GM20431 (cell line): ENCODE measurements around the gene MYO1D.

Experiments used
- in situ Hi-C: fragments of 300-500 bp; cut with MseI, MboI; formaldehyde crosslinking; loops from one replicate; pipeline ENCODE4 v1.15.0; 2020; ENCODE audit warnings: low sequenced_read_pairs; ENCODE audit not compliant: unreplicated experiment

The MYO1D gene

DNA sequence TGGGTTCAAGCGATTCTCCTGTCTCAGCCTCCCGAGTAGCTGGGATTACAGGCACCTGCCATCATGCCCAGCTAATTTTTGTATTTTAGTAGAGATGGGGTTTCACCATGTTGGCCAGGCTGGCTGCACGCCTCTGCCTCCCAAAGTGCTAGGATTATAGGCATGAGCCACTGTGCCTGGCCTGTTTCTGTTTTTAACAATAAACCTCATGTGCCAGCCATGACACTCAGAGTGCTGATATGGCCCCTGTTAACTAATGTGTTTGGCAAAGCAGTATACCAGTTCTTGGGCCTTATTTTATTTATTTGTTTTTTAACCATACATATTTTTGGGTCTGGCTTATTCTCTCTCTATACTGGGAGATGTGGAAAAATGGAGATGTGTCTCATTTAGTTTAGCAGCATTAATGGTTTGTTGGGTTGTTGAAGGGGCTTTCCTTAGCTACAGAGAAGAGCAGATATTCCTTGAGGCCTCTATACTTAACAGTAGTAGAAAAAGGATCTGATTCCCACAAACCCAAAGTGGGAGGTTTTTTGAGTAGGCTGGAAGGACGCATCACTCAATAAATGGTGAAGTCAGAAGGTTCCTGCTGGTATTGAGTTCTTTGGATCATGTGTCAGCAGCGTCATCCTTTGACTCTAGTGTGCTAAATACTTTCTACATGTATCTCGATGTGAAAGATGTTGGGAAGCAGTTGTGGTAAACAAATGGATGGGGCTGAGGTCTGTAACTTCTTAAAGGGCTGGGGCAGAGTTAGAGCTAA lies 406.3 kb downstream of the MYO1D start:
- in situ Hi-C loops = loop anchor here (25.0 kb wide), 1 partner anchor 292 kb away; no protein-coding TSS in a partner anchor

DNA sequence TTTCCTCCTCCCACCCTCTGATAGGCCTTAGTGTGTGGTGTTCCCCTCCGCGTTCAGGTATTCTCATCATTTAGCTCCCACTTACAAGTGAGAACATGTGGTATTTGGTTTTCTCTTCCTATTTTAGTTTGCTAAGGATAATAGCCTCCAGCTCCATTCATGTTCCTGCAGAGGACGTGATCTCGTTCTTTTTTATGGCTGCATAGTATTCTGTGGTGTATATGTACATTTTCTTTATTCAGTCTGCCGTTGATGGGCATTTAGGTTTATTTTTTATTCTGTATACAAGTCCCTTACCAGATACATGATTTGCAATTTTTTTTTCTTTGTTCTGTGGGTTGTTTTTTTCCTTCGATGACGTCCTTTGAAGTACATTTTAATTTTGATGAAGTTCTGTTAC lies 409.0 kb downstream of the MYO1D start:
- in situ Hi-C loops = loop anchor here (25.0 kb wide), 1 partner anchor 294 kb away; no protein-coding TSS in a partner anchor

DNA sequence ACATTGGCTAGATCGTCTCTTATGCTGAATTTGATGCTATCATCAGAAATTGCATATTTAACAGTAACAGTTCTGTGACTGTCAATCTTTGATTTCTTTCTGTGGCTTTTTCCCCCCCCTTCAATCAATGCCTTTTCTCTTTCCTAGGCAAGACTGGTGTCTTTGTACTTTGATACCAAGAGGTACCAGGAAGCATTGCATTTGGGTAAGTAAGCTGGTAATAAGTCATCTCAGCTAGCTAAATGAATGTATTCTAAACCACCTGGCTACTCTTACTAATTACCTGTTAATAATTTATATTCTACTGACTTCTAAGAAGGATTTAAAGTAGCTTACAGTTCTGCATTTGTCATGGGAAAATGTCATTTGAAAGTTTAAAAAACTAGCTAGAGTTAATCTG lies 412.6 kb downstream of the MYO1D start:
- in situ Hi-C loops = loop anchor here (25.0 kb wide), 1 partner anchor 298 kb away; no protein-coding TSS in a partner anchor

GRCh38 chr17:32463304-32463703 lies 413.6 kb downstream of the MYO1D start:
- in situ Hi-C loops = loop anchor here (25.0 kb wide), 1 partner anchor 299 kb away; no protein-coding TSS in a partner anchor

DNA sequence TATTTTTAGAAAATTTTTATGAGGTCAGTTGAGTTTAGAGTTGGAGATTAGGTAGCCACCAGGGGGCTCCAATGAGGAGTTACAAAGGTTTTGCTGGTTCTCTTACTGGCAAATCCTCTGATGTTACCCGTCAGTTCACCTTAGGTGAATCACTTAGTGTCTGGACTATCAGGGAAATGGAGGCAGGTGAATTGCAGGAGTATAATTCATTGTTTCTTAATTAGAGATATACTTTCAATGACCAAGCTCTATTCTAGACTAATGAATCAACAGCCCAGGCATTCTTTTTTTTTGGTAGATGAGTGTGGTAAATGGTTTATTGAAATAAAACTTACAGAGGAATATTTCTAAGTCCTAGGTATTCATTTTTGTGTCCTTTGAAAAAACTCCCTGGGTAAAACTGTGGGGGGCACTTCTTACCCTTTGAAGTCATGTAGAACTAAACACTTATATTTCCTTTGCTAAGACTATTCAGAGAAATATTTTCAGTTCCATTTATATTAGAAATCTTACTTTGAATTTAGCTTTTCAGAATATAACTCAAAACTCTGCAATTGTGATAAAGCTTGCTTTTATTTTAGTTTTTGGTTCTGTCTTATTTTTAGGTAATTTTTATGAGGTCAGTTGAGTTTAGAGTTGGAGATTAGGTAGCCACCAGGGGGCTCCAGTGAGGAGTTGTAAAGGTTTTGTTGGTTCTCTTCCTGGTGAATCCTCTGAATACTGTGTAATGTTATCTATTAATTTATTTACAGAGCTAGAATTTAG lies 414.9 kb downstream of the MYO1D start:
- in situ Hi-C loops = loop anchor here (25.0 kb wide), 1 partner anchor 300 kb away; no protein-coding TSS in a partner anchor

DNA sequence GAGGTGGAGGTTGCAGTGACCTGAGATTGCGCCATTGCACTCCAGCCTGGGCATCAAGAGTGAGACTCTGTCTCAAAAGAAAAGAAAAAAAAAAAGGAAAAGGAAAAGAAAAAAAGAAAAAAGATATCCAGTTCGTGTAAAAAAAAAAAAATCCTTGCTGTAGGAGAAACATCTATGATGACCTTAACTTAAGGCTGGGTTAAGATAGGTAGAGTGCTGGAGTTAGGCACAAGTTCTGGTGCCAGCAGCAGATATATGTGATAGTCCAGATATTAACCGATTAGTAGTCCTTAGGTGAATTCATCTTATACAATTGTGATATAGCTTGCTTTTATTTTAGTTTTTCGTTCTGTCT lies 415.4 kb downstream of the MYO1D start:
- in situ Hi-C loops = loop anchor here (25.0 kb wide), 1 partner anchor 301 kb away; no protein-coding TSS in a partner anchor

GRCh38 chr17:32460054-32460453 lies 416.9 kb downstream of the MYO1D start:
- in situ Hi-C loops = loop anchor here (25.0 kb wide), 1 partner anchor 302 kb away; no protein-coding TSS in a partner anchor

GRCh38 chr17:32458371-32458770 lies 418.6 kb downstream of the MYO1D start:
- in situ Hi-C loops = loop anchor here (25.0 kb wide), 1 partner anchor 304 kb away; no protein-coding TSS in a partner anchor

DNA sequence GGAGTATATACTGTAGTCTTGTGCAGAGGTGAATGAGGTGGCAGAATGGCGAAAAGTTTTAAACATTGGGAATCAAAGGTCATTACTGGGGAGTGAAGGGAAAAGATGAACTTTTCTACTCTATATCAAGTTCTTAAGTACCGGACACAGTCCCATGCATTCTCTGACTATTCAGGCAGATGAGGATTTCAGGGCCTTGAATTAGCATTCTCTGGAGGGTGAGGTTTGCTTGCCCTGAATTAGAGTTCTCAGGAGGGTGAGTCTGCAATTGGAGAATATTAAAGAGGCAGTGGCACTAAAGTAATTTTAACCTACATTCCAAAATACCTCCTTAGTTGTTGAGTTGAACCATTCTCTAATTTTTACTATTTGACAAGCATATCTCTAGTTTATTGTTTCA lies 423.6 kb downstream of the MYO1D start:
- in situ Hi-C loops = loop anchor here (25.0 kb wide), 1 partner anchor 309 kb away; no protein-coding TSS in a partner anchor

- in situ Hi-C loops = loop anchor here (25.0 kb wide), 1 partner anchor 310 kb away; no protein-coding TSS in a partner anchor
These were observed 424.6 kb downstream of the MYO1D start for GRCh38 chr17:32452281-32452680.

DNA sequence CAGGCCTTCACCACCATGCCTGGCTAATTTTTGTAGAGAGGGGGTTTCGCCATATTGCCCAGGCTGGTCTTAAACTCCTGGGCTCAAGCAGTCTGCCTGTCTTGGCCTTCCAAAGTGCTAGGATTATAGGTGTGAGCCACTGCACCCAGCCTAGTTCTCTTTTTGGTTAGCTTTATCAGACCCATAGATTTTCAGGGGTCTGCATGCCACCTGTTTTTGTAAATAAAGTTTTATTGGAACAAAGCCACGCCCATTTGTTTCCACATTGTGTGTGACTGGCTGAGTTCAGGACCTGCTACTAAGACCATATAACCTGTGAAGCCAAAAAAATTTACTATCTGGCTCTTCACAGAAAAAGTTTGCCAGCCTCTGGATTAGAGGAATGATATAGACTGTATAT lies 425.0 kb downstream of the MYO1D start:
- in situ Hi-C loops = loop anchor here (25.0 kb wide), 1 partner anchor 310 kb away; no protein-coding TSS in a partner anchor

GRCh38 chr17:32450379-32450778 lies 426.5 kb downstream of the MYO1D start:
- in situ Hi-C loops = loop anchor here (25.0 kb wide), 1 partner anchor 312 kb away; no protein-coding TSS in a partner anchor

- in situ Hi-C loops = loop anchor here (25.0 kb wide), 1 partner anchor 312 kb away; no protein-coding TSS in a partner anchor
These were observed 427.0 kb downstream of the MYO1D start for GRCh38 chr17:32449963-32450362.

DNA sequence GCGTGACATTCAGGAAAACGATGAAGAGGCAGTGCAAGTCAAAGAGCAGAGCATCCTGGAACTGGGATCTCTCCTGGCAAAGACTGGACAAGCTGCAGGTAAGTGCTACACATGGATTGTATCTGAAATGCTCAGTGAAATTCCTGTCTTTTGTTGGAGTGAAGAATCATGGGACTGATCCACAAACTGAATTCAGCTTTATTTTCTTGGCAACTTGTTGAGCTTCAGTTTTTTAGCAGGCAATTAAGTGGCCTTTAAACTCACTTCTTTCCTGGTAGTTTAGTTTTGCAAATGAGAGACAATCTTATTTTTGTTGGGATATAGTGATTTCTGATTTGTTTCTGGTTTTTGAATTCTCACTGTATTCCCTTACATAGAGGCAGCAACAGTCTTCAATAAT lies 430.0 kb downstream of the MYO1D start:
- in situ Hi-C loops = no loop called here

- in situ Hi-C loops = no loop called here
These were observed 431.0 kb downstream of the MYO1D start for GRCh38 chr17:32445971-32446370.

DNA sequence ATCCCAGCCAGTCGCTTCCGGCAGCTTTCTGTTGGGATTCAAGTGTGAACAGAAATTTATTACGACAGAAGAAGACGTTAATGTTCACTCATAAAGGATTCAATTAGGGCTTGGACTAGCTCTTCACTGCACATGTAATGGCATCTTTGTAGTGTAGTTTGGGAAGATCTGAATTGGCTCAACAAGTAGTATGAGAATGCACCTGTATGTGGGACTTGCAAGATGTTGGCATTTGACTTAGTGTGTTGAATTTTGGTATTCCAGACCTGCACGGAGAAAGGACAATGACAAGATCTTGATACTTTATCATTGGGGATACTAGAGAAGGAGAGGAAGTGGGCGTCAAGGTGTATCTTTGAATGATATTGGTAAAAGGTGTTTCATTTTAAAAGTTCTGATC lies 431.4 kb downstream of the MYO1D start:
- in situ Hi-C loops = no loop called here

- in situ Hi-C loops = no loop called here
These were observed 431.9 kb downstream of the MYO1D start for GRCh38 chr17:32445074-32445415.

DNA sequence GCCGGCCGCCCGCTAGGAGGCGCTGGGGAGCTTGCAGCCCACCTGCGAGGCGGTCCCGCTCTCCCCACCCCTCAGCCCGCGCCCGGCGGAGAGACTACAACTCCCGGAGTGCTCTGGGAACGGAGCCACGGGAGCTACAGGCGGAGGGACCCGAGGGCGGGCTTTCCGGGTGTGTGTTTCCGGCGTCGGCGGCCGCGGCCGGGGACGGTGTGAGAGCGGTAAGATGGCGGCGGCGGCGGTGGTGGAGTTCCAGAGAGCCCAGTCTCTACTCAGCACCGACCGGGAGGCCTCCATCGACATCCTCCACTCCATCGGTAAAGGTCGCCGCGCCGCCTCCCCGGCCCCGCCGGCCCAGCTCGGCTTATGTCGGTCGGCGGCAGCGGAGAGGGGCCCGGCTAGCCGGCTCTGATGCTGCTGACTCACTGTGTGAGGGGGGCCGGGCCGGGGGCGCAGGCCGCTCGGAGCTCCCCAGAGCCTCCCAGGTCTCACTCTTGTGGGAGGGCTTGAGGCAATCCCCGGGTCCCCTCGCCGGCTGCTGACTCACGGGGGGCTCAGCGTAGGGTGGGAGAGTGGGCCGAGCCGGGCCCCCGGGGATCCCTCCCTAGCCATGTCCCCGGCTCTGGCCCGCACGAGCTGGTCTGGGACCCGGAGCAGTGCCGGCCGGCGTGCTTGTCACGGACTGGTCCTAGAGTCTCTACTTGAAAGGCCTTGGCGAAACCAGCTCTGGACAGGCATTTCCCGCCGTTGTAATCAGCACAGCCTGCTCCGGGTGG lies 432.4 kb downstream of the MYO1D start, which contains the start of gene PSMD11:
TSS of gene PSMD11 (plus strand) at position 210 of the 773 bp plus-strand sequence. CDS start at position 224, 14 bp downstream.
- in situ Hi-C loops = no loop called here

- in situ Hi-C loops = no loop called here
These were observed 433.1 kb downstream of the MYO1D start for GRCh38 chr17:32443827-32444300.
